Stimulated activated CD8-positive, alpha-beta memory T cell treated with anti-CD3 and anti-CD28 coated beads, Interleukin-15, amount 100 ng/mL, for 1 hour (primary cell): ENCODE measurements around the gene HOXD4.

ENCODE experiments used
- DNase-seq: peaks from one replicate; pipeline ENCODE4 v3.0.0-alpha.2; 2020; ENCODE audit warnings: low read depth

HOXD4 gene

GRCh38 chr2:176187899-176188773 lies 36.8 kb downstream of the HOXD4 start, which contains the start of gene HOXD1:
Gene HOXD1, plus strand, starts transcription at chr2:176188668. Its CDS starts 134 bp downstream, at chr2:176188802.
- DNase-seq, result no peak

- no peak for DNase-seq
These were observed 37.7 kb downstream of the HOXD4 start for GRCh38 chr2:176188774-176189680.

- no peak for DNase-seq
These were observed 38.6 kb downstream of the HOXD4 start for GRCh38 chr2:176189681-176190641.

GRCh38 chr2:176192351-176192750 lies 41.0 kb downstream of the HOXD4 start:
- no peak for DNase-seq

- no peak for DNase-seq
These were observed 41.7 kb downstream of the HOXD4 start for GRCh38 chr2:176193048-176193447.

- DNase-seq, result no peak
These were observed 48.6 kb downstream of the HOXD4 start for GRCh38 chr2:176199902-176200301.

GRCh38 chr2:176200971-176201370 lies 49.6 kb downstream of the HOXD4 start:
- DNase-seq, result no peak

GRCh38 chr2:176202491-176202890 lies 51.1 kb downstream of the HOXD4 start:
- no peak for DNase-seq
